Urothelium cell line (cell line): ENCODE data around the gene ECI2.
"Not testable (repeated sequence)": the region's sequence is repeated elsewhere in the genome, so short reads cannot be mapped to it uniquely, and the experiment has no call there.

Experiments used
- DNase-seq: peaks from one replicate; pipeline ENCODE4 v3.0.0; 2011; ENCODE audit warnings: low spot score, mixed read lengths
- FAIRE-seq: peaks from 2 replicates; lab custom pipeline; 2011; peaks lifted over from hg19 to GRCh38; lab: Jason Lieb, UNC

ECI2 gene

DNA sequence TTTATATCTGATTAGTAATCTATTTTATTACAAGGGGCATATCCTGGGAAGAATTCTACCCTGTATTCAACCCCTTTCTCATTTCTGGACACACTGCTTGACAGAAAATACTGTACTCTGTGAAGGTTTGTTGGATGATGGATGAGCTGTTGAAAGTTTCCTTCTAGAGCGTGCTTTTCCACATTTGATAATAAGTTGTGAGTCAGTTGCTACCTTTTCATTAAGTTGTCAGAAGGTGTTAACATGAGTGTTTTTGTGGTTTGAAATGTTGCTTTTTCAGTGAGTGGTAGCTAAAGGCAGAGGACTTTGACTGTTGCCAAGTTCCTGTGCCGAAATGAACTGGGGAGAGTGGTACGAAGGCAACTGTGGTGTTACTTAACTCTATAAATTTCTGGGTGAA is 3.9 kb upstream of the ECI2 start:
- FAIRE-seq (no peak), DNase-seq (no peak)

DNA sequence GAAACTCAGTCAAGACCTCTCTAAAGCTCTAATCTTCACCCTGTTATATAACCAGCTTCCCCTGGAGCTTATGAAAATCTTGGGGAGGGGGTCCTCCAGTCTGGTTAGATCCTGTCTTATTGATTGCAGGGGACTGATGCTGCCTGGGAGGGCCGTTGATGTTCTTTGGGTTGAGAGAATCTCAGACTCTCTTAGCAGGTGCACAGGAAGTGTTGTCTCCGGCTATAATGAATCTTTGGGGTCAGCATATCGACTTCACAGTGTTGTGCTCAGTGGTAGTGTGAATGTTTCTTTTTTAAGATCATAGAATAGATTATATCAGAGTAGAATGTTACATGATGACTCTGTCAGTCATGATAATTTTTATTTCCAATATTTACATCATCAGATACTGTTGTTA is 2.8 kb upstream of the ECI2 start:
- DNase-seq = no peak
- FAIRE-seq = no peak

DNA sequence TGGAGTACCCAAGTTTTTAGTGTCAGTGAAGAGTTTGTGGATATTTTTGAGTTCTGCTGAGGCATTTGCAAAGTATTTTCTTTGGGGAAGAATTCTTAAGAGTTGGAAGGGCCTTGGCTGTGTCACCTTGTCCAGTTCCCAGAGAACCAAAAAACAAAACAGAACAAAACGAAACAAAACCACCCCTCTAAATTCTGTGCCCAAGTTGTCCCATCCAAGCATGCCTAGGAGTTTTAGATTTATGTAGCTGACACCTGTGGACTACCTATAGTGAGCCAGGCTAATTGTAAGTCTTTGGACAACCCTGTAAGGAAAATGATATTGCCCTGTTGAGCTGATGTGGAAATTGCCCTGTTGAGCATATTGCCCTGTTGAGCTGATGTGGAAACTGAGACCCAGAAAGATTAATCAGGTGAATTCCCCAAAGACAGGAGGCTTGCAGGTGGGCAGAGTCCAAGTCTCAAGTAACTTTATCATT is 1.0 kb upstream of the ECI2 start:
- FAIRE-seq (no peak), DNase-seq (no peak)

DNA sequence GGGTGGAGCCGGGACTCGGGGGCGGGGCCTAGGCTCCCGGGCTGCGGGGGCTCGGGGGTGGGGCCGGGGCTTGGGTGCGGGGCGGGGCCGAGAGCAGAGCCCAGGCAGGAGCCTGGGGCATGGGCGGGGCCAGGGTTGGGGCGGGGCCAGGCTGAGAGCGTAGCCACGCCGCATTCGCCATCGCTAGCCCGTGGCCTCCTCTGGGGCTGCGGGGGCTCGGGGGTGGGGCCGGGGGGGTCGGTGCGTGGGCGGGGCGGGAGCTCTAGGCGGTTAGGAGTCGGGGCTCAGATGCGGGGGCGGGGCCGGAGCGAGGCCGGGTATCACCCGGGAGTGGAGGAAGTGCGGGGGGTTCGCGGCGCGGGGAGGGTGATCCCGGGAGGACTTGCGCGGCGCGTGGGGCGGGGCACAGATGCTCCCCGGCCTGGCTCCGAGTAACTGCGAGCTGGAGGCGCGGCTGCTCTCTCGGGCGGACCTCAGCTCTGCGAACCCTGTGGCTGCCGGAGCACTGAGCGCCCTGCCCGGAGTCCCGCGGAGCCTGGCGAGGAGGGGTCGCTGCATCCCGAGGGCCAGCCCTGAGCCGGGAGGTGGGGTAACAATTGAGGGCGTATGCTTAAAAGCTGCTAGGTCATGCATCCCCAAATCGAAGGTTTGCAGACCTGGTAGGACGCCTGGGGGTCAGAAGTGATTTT is 434 bp upstream of the ECI2 start:
- DNase-seq = peak; percentile 99
- no peak for FAIRE-seq

DNA sequence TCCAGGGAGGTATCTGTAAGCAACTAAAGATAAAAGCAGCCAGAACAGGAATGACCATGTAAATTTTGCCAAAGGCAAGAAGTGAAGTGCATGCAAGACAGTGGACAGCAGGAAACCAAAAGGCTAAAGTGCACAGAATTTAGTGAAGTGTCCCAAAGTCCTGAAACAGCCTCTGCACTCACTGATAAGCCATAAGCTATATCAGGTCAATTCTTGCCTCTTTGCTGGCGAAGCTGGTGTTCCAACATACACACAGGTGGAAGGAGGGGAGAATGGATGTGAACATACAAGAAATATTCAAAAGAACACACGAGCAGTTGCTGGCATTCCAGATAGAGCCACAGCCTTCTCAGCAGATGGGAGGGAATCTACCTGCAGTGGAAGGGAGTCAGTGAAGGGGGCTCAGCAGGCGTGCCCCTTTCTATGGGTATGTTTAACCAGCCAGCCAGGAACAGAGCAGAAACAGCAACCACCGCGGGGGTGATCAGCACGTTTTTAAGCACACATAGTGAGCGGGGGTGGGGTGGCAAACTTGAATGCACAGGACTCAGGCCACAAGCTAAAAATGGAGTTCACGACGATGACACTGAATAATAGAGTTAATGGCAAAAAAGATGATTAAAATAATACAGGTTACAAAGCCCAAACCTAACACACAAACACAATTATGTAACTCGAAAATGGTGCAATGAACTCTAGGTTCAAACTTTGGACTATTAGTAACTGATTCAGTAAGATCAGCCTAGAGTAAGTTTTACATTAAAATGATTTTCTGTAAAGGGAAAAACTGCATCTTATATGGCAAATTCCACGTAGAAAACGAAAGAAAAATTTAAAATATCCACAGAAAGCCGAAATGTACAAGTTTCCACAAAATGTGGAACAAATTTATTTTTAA is 1.2 kb downstream of the ECI2 start:
- FAIRE-seq = no peak
- DNase-seq = peak; percentile 16

DNA sequence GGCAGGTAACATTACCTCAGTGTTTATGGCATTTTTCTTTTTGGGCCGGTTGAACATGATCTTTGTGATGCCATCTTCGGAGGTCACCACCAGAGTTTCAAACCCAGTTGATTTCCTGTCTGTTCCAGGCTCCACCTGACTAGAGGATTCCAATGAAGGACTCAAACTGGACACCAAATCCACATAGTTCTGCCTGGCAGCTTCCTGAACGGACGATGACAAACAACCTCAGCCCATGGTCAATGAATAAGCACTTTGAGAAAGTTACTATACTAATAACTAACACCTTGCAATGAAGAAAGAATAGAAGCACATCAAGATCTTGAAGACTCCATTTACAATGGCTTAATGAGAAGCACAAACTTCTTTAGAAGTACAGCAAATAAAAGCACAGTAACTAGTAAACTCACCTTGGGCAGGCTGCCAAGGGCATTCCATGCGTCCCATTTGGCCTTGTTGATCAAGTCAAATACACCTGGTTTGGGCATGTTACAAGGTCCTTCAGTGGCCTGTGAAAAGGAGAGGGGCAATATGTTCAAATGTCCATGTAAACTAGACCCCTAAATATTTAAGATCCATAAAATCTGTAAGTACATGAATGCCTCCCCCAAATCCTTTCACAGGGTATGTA is 4.9 kb downstream of the ECI2 start:
- DNase-seq = no peak
- no peak for FAIRE-seq

DNA sequence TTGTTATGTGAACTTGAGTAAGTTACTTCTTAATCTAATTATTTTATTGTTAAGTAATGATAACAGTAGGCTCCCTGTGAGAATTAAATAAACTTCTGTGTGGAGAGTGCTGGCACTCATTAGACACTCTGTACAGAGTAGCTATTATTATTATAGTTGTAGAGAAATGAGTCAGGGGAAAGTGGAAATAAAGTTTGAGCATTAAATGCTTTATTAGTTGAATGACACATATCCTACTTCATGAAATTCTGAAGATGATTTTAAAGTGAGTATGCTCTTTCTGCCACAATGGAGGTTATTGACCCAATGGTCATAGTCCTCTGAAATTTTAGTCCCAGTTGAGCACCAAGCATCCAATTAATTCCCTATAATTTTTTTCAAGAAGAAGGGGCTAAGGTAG is 5.9 kb downstream of the ECI2 start:
- no peak for FAIRE-seq

DNA sequence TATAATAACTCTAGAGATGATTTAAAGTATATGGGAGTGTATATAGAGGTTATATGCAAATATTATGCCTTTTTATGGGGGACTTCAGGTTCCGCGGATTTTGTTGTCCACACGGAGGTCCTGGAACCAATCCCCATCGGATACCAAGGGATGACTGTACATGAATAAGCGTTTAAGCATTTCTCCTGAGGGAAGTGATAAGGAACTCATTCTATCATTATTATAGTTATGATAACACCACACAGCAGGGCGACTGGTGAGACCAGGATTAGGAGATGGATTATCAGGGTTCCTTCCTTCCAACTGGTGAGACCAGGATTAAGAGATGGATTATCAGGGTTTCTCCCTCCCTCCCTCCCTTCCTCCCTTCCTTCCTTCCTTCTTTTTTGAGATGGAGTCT is 6.6 kb downstream of the ECI2 start:
- DNase-seq (no peak), FAIRE-seq (no peak)

More for the DNA sequence above, 5.9 kb downstream of the ECI2 start:
- no peak for DNase-seq

DNA sequence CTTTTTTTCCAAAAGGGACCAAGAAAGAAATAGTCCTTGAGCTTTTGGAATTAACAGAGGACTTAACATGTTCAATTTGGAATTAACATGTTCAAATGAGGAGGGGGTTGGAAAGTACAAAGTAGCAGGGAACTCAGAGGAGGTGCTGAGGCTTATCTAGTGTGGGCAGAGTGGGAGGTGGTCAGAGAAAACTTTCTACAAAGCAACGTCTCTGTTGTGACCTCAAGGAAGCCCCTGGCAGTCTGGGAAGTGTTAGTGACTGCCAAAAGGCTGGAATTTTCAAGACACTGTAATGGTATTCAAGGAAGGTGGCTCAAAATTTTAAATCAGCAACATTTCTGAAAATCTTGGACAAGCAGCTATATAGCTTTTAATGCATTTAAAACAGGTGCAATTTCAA is 7.3 kb downstream of the ECI2 start:
- no peak for FAIRE-seq
- no peak for DNase-seq

DNA sequence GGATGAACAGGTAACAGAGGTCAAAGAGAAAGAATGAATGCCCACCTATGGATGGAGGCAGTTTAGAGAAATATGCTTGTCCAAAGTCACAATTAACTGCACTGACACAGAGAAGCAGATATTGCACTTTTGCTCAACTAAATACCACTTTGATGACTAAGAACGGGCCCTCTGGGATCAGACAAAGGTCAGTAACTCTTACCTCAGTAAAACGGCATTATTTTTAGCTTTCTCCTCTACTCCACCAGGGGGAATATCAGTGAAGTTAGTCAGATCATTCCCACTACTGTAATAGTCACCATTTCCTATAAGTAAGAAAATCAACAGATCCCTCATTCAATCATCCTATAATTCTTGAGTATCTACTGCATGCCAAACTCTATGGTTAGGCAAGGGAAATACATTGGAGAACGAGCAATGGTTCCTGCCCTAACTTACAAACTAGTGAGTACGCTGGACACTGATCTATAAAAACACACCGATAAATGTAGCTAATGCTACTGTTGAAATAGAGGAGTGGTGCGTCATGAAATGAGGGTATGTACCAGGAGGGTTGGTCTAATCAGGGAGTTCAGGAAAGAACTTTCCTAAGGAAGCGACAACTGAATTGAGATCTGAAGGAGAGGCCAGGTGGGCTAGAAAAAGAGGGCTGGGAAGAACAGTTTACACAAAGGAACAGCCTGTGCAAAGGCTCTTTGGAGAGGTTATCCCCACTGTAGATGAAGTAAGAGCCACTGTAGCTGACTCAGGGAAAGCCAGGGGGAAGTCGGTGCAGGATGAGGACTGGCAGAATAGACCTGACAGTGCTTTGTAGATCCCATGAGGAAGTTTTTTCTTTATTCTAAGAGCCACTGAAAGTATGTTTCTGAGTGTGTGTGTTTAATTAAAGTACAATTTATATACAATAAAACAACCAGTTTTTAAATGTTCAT is 9.2 kb downstream of the ECI2 start:
- FAIRE-seq (no peak), DNase-seq (peak; percentile 74)

DNA sequence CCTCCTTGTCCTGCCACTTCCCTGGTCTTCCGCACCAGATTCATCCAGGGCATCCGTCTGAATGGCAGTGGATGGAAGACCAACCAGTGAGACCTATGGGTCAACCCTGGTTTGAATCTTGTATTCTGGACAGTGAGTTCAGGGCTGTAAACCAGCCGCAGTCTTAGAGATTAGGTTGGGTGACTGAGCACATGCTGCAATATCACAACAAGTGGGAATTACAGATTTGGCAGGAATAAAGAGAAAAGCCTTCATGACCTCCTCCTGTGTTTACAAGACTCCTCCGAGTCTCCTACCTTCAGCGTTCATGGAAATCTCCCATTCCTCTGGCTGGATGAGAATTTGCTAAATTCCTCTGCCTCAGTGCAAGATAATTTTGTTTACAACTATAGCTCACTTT is 9.9 kb downstream of the ECI2 start:
- FAIRE-seq = no peak

DNA sequence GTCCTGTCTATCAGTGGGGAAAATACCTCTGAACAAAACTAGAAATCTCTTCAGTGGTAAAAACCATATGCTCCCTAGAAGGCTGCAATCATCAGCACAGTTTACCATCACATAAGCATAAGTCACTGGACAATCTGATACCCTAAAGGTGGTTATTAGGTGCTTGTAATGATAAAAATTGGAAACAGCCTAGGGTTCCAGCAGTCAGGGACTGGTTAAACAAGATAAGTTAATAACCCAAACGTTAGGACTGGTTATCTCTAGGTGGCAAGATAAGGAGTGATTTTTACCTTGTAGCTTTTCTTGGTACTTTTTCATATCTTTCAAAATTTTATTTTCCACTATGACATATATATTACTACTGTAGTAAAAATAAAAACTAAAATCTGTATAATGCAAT is 11.0 kb downstream of the ECI2 start:
- DNase-seq (no peak), FAIRE-seq (no peak)

More for the DNA sequence above, 9.9 kb downstream of the ECI2 start:
- no peak for DNase-seq

DNA sequence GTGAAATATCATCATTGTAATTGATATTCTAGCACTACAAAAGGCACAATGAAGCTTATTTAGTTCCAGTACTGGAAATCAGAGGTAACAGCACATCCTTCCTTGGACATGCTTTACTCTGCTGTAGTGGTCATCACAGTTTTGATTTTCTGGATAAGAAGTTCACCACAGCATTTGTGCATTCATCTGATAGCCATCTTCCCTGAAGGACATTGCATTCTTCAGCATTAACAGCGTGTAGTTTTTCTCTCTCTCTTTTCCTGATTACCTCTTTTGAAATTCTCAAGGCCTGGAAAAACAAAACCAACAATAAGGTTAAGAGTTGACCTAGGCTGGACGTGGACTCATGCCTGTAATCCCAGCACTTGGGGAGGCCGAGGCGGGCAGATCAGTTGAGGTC is 19.6 kb downstream of the ECI2 start:
- FAIRE-seq (no peak), DNase-seq (no peak)

DNA sequence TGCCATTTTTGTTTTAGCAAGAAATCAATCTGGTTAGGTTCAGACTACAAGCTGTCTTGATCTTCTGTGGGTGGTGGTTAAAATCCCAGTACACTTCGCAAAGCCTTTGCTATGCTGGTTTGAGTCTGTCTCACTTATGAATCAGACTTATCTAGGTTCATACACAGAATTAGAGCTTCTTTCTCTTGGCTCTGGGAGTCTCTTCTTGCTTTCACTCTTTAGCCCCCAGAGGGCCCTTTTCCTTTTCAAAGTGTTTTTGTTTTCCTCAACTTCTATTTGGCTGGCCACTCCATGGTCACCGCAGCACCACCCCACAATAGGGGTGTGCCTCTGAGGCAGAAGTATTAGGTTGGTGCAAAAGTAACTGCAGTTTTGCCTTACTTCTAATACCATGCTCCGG is 21.3 kb downstream of the ECI2 start:
- DNase-seq = no peak
- FAIRE-seq = no peak

DNA sequence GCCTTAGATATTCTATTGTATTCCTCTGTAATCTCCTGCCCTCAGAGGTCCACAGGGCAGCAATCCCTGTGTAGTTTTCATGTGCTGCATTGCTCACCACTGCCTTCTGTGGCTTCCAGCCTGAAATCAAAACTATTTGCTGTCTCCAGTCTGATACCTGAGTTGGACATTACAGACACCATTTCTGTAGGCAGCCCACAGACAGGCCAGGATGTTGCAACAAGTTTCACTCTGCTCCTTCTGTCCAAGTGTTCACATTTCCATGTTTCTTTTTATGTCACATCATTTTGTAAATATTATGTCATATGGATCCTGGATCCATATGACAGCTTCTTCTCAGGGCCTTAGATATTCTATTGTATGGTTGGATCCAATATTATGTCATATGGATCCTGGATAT is 21.7 kb downstream of the ECI2 start:
- FAIRE-seq (no peak), DNase-seq (no peak)

DNA sequence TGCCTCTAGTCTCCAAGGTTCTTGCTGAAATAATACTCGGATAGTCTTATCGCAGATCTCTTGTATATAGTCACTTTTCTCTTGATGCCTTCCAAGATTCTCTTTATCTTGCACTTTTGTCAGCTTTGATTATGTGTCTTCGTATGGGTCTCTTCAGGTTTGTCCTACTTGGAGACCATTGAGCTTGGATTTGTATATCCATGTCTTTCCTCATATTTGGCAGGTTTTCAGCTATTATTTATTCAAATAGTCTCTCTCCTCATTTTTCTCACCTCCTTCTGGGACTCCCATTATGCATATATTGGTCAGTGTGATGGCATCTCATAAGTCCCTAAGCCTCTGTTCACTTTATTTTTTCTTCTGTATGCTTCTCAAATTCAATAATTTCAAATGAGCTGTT is 23.0 kb downstream of the ECI2 start:
- DNase-seq (no peak), FAIRE-seq (no peak)

DNA sequence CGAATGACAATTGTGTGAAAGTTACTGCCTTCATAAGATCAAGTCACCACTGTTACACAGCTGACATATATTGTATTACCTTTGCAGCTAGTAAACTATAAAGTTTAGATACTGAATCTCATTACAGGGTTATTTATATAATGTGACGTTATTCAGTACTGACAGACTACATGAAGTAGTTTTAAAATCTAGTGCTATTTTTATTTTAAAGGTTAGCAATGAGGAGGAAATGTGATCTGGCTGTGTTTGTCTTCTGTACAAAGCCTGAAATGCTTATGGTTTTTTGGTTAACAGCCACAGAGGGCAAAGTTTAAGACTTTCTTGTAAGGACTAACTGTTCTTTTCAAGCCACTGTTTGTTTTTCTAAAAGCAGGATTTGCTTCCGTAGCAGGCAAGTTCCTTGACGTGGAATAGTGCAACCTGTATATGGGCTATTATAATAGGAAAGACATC is 26.0 kb downstream of the ECI2 start:
- not testable (repeated sequence) for DNase-seq, FAIRE-seq

DNA sequence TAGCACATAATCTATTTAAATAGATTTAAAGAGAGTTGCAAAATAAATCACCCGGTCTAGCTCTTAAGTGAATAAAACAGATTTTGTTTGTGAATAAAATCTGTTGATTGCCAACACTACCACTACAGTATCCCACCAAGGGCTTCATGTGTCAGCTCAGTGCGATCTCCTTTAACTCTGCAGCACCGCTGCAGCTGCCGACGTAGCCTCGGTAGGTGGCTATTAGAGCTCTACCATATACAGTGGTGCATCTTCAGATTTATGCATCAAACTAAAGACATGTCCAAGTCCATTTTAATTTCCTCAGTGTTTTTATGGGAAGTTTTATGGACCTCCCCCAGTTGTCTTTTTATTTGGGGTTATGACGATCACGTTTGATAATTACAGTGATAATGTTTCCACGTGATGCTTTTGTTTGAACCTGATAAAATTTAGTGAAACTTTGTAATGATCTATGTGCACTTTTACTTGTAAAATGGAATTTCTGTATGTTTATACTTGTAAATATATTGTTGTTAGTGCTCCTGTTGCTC is 26.7 kb downstream of the ECI2 start:
- DNase-seq (no peak), FAIRE-seq (no peak)

DNA sequence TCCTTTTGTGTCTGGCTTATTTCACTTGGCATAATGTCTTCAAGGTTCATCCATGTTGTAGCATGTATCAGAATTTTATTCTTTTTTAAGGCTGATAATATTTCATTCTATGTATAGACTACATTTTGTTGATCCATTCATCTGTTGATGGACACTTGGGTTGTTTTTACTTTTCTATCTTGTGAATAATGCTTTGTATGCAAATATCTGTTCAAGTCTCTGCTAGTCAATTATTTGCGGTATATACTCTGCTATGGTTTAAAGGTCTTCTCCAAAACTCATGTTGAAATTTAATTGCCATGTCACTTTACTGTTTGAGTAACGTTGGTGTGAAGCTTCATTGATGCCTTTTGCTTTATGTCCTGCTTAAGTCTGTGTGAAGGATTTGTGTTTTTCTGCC is 27.5 kb downstream of the ECI2 start:
- DNase-seq (no peak), FAIRE-seq (no peak)

DNA sequence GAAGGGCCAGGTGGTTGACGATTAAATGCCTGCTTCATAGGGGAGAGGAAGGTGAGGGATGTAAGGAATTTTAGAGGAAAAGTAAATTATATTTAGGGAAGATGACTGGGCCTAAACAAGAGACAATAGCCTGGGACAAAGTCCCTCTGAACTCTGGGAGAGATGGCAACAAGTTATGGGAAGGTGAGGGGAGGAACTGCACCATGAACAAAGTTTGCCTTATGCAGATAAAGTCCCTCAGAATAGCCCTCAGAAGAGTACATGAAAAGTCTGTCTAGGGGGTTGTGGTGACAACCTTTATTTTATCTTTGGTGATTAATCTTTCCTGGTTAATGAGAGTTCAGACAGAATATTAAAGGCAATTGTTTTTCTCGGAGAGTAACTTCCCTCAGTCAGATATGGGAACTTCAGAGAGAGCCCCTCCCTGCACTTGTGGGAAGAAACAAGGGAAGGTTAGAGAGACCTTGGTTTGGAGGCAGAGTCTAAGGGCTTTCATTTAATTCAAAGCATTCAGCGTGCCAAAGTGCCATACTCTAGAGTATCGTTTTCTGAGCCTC is 29.3 kb downstream of the ECI2 start:
- FAIRE-seq (no peak), DNase-seq (no peak)
